NK-92 (cell line): ENCODE data around the gene TMTC2.

Source experiments
- DNase-seq: peaks from one replicate; lab custom pipeline; 2025; ENCODE audit not compliant: unreplicated experiment; lab: John Stamatoyannopoulos, UW

The TMTC2 gene

DNA sequence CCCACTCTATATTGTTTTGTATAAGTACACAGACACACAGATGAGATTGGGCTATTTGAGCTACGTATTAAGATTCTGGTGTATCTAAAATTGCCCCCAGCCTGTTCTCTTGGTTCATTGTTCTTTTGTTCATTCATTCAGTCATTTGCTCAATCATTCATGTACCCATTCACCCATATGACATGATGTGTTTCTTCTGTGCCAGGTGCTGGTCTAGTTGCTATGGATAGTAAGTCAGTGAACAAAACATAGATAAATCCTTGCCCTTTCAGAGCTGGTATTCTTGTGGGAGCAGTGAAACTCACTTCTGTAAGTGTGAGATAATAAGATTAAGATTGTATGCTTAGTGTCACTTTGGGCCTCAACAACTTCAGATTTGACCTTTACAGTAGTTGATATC, 191.3 kb downstream of the TMTC2 start:
- no peak for DNase-seq

- no peak for DNase-seq
Measured at GRCh38 chr12:82880442-82880901, 193.8 kb downstream of the TMTC2 start.

DNA sequence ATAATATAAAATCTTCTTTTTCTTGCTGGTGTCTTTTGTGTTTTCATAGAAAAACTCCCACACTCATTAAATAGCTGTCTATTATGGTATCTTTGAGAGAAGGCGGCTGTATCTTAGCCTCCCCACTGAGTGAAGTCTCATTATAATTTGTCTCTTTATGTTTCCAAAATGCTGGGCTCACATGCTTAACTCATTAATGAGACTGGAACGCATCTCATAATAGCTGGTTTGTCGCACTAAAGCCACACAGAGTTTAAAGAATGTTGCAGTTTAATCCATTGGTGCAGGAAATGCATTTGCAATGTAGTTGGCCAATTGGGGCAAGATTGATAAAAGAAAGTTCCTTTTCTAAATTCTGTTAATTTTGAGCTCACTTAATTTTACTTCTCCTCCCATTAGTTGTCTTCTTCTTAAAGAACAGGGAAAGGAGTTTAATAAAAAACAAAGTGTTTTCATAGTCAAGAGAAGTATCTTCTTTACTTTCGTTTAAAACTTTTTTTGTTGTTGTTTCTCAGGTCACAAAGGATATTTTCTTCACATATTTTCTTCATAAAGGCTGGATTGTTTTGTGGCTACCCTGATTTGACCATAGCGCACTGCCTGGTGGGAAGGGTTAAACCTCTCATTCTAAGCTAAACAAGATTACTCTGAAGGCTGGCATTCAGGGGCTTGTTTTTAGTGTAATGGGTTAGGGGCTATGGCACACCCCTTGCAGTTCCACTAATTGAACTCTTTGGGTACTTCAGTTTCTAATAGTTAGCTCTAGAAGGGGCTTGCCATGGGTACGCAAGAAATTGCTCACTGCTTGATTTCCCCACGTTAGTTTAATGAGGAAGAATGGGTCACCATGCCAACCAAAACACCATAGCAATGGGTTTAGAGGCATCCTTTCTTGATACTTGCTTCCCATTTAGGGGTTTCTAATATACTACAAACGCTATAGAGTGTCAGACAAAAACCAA, 197.0 kb downstream of the TMTC2 start:
- no peak for DNase-seq

DNA sequence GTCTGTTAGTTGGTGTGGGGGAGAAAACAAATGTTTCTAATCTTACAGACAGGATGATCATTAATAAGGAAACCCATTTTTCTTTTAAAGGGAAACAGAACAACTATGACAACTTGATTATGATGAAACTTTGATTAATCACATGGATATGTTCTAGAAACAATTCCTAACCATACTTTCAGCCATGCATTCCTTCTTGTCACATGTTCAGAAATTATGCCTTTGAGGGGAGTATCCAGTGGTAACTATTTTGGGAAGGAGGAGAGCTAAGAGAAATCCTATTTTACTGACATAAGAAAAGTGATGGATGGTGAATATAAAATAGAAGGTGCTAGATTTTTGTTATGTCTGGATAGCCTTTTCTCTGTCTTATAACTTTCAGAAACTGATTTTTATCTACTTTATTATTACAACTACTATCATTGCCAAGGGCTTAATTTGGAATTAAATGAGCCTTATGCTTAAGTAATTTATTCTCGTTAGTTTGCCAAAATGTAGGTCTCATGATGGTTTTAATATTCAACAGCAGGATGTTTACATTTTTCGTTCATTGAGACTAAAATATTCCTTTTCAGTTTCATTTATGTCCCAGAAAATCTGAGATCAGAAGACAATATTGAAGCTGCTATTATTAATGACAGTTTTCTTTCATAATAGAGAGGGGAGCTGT, 200.1 kb downstream of the TMTC2 start:
- DNase-seq, result no peak

- no peak for DNase-seq
Measured at GRCh38 chr12:82893896-82894295, 207.2 kb downstream of the TMTC2 start.

DNA sequence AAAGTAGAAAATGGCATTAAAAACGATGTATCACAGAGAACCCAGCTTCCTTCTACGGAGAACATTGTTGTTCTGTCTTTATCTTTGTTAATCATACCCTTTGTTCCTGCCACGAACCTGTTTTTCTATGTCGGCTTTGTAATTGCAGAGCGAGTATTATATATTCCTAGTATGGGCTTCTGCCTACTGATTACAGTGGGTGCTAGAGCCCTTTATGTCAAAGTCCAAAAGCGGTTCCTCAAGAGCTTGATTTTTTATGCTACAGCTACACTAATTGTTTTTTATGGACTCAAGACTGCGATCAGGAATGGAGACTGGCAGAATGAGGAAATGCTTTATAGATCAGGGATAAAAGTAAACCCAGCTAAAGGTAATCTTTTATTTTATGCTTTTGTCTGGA, 209.6 kb downstream of the TMTC2 start:
- no peak for DNase-seq

DNA sequence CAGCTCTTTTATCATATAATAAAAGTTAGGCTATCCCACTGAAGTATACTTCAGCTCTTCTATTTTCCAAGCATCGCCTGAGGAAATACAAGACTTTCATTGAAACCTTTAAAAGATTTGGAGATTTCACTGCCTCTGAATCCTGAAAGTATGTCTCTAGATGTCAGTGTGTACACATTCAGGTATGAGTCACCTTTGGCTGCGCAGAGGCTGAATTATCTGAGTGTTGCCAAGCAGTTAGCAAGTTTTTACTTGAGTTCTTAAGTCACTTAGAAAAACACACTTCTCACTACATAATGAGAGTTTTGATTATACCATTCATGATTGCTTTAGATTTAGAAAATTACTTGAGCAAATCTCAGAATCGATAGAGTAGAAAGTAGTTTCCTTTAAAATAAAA, 210.3 kb downstream of the TMTC2 start:
- DNase-seq, result no peak

GRCh38 chr12:82898441-82898840, 211.7 kb downstream of the TMTC2 start:
- no peak for DNase-seq

- no peak for DNase-seq
Measured at GRCh38 chr12:82904219-82904790, 217.6 kb downstream of the TMTC2 start.

- DNase-seq, result no peak
Measured at GRCh38 chr12:82910246-82910893, 223.7 kb downstream of the TMTC2 start.

DNA sequence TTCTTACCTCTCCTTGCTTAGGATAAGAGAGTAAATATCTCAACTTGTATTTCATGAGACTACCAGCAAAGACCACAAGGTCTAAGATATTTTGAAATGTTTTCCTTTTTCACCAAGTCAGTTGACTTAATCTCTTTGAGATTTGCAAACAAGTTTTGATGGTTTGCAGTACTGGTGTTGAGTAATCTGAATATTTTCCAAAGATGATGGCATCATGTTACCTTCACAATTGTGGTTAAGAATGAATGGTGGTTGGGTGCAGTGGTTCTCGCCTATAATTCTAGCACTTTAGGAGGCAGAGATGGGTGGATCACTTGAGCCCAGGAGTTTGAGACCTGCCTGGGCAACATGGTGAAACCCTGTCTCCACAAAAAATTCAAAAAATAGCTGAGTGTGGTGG, 225.7 kb downstream of the TMTC2 start:
- DNase-seq, result no peak

- no peak for DNase-seq
Measured at GRCh38 chr12:82919388-82920054, 232.8 kb downstream of the TMTC2 start.

DNA sequence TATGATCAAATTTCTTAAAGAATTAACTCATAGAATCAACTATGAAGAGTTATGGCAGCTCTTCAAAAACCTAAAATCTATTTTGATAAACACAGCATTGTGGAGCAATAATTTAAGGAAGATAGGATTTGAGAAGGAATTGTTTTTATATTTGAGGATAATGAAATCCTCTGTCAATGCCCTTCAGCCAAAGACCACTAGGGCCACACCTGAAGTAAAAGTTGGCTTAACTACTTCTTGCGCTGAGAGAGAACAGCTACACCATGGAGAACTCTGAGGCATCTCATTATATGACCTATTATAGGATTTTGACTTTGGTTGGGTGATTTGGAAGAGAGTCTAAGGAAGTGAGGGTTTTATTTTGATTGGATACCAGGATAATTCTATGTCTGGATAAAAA, 237.2 kb downstream of the TMTC2 start:
- no peak for DNase-seq

GRCh38 chr12:82926630-82927029, 239.9 kb downstream of the TMTC2 start:
- no peak for DNase-seq

GRCh38 chr12:82930301-82930700, 243.6 kb downstream of the TMTC2 start:
- DNase-seq, result no peak

DNA sequence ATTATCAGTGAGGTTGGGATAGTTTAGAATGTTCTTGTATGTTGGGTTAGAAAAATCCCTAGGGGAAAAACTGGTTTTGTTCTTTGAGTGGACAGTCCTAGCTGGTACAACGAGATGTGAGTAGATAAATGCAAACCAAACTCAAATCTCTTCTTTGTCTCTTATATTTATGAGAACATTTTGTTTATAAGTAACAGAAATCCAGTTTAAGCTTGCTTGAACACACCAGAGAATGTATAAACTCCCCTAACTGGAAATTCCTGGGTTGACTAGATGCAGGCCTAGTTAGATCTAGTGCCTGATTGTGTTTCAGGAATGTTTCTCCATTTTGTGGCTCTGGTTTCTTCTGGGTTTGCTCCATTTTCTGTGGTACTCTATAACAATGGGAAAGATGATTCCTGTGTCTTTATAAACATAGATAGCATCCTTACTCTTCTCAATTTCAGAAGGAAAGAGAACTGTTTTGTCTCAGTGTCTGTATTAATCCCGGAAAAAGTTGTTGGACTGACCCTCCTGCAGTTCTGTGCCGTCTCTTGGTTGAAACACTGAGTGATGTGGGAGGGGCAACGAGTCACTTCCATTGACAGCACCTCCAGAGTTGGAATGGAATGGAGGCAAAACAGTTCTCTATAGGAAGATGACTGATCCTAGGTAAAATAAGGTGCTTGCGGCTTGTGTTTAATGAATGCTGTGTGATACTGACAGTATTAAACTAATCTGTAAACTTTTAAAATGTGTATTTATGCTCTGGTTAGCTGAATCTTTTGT, 244.8 kb downstream of the TMTC2 start:
- no peak for DNase-seq

DNA sequence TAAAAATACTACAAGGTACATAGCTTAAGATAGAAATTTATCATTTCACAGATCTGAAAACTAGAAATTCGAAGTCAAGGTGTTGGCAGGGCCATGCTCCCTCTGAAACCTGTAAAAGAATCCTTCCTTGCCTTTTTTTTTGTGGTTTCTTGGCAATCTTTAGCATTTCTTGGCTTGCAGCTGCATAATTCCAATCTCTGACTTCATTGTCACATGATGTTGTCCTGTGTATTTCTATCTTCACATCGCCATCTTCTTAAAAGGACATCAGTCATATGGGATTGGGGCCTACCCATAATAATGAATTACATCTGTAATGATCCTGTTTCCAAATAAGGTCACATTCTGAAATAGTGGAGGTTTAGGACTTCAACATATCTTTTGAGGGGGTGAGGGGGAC, 250.4 kb downstream of the TMTC2 start:
- DNase-seq, result no peak

DNA sequence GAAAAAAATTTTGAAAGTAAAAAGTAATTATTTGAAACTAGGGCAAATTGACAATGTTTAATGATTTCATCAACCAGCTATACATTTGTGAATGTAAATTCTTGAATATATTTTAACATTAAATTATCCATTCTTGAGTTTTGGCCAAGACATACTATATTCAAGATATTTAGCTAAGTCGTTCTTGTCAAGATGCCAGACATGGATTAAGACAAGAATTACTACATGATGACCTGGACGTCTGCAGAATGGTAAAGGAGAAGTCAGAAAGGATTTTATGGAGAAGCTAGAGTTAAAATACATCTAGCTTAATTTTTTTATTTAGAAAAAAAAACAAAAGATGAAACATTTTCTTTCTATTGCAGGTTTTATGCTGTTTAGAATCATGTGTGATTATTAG, 255.8 kb downstream of the TMTC2 start:
- DNase-seq, result no peak

DNA sequence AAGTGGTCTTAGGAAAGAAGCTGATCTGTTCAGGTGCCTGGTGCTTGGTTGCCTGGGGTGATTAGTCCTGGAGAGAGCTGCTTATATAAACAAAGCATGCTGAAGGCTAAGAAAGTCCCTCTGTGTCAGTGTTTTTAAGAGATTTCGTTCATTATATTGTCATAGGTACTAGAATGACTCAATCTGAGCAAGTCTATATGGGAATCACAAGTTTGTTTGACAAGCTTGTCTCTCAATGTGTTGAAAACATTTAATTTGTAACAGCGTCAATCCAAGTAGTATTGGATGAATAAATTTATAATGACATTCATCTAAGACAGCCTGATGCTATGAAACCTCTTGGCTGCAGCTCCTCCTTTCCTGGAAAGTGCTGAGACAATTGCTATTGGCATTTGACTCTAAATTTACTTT, 256.3 kb downstream of the TMTC2 start:
- no peak for DNase-seq

- DNase-seq, result no peak
Measured at GRCh38 chr12:82948491-82948890, 261.8 kb downstream of the TMTC2 start.
